ENCODE measurements around the gene RNF8. TPM values are rescaled to one million over a fixed set of nuclear protein-coding genes. Genes with fewer than 3 reads are reported as not detected.
A peak's percentile ranks its signal among the peaks of the same experiment; 100 is the strongest.

RNF8 gene
- total and polyA plus RNA-seq, 2 experiments from 2014 or later = 30.6 to 30.8 TPM

DNA sequence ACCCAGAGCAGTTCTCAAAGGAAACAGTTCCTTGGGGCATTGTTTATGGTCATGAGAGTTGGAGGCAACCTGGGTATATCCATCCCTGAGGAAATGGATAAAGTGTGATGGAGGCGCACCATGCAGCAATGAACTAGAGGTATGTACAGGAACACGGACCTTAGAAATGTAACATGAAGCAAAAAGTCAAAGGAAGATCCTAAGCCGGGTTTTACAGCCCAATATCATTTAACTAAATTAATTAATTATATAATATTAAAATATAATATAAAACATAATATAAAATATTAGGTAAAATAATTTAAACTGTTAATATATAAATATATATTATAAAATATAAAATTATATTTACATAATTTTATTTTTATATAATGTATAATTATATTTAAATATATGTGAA lies 44.1 kb upstream of the RNF8 start:
- 76% methylated on average over 3 of the region's 3 CpGs for WGBS (ENCODE audit: low lambda C conversion rate, missing lambda C conversion rate)
- no peaks in the 10 kb centered on the region for H3K79me2 ChIP-seq
- H3K27ac ChIP-seq = no peak overlapping the region
- H3K4me2 ChIP-seq = no peak overlapping the region
- H2AFZ ChIP-seq = no peak overlapping the region
- H3K27me3 ChIP-seq = no peaks in the 10 kb centered on the region
- H3K4me3 ChIP-seq = no peak overlapping the region
- no peaks in the 10 kb centered on the region for H3K9me3 ChIP-seq (ENCODE audit: low read depth)
- TF ChIP-seq, protein P1, sequence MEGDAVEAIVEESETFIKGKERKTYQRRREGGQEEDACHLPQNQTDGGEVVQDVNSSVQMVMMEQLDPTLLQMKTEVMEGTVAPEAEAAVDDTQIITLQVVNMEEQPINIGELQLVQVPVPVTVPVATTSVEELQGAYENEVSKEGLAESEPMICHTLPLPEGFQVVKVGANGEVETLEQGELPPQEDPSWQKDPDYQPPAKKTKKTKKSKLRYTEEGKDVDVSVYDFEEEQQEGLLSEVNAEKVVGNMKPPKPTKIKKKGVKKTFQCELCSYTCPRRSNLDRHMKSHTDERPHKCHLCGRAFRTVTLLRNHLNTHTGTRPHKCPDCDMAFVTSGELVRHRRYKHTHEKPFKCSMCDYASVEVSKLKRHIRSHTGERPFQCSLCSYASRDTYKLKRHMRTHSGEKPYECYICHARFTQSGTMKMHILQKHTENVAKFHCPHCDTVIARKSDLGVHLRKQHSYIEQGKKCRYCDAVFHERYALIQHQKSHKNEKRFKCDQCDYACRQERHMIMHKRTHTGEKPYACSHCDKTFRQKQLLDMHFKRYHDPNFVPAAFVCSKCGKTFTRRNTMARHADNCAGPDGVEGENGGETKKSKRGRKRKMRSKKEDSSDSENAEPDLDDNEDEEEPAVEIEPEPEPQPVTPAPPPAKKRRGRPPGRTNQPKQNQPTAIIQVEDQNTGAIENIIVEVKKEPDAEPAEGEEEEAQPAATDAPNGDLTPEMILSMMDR (IDR thresholded peaks at IDR 0.05; ENCODE audit: poor library complexity) = no peak
- TF ChIP-seq EZH2 (IDR thresholded peaks at IDR 0.05; ENCODE audit: borderline replicate concordance) (no peak), EZH2phosphoT487 (IDR thresholded peaks at IDR 0.05; ENCODE audit: low read depth, severe bottlenecking, unreplicated experiment) (no peak)
- H3K9me2 ChIP-seq (replicated peaks; ENCODE audit: insufficient read depth) = no peaks in the 10 kb centered on the region
- no peaks in the 10 kb centered on the region for H4K20me1 ChIP-seq (ENCODE audit: insufficient read depth, poor library complexity, severe bottlenecking)
- no peak for DNase-seq (ENCODE audit: low spot score)
- no peaks in the 10 kb centered on the region for H3K36me3 ChIP-seq (replicated peaks; ENCODE audit: insufficient read depth, low read depth)
- H3K4me1 ChIP-seq (ENCODE audit: insufficient read depth) = peaks cover 23% of the 10 kb centered on the region

GRCh38 chr6:37310966-37311365 lies 42.8 kb upstream of the RNF8 start:
- H3K4me3 ChIP-seq = no peak overlapping the region
- H3K9me2 ChIP-seq (replicated peaks; ENCODE audit: insufficient read depth) = no peaks in the 10 kb centered on the region
- H3K79me2 ChIP-seq = no peaks in the 10 kb centered on the region
- no peak overlapping the region for H2AFZ ChIP-seq
- peaks cover 23% of the 10 kb centered on the region for H3K4me1 ChIP-seq (ENCODE audit: insufficient read depth)
- TF ChIP-seq, protein P1 (IDR thresholded peaks at IDR 0.05; ENCODE audit: poor library complexity) = no peak
- no peak for TF ChIP-seq EZH2phosphoT487 (IDR thresholded peaks at IDR 0.05; ENCODE audit: low read depth, severe bottlenecking, unreplicated experiment)
- 78% methylated on average over 3 of the region's 3 CpGs for WGBS (ENCODE audit: low lambda C conversion rate, missing lambda C conversion rate)
- H3K9me3 ChIP-seq (ENCODE audit: low read depth) = no peaks in the 10 kb centered on the region
- H3K36me3 ChIP-seq (replicated peaks; ENCODE audit: insufficient read depth, low read depth) = no peaks in the 10 kb centered on the region
- H4K20me1 ChIP-seq (ENCODE audit: insufficient read depth, poor library complexity, severe bottlenecking) = no peaks in the 10 kb centered on the region
- no peaks in the 10 kb centered on the region for H3K27me3 ChIP-seq
- H3K4me2 ChIP-seq = no peak overlapping the region
- no peak for DNase-seq (ENCODE audit: low spot score)
- H3K27ac ChIP-seq = no peak overlapping the region

DNA sequence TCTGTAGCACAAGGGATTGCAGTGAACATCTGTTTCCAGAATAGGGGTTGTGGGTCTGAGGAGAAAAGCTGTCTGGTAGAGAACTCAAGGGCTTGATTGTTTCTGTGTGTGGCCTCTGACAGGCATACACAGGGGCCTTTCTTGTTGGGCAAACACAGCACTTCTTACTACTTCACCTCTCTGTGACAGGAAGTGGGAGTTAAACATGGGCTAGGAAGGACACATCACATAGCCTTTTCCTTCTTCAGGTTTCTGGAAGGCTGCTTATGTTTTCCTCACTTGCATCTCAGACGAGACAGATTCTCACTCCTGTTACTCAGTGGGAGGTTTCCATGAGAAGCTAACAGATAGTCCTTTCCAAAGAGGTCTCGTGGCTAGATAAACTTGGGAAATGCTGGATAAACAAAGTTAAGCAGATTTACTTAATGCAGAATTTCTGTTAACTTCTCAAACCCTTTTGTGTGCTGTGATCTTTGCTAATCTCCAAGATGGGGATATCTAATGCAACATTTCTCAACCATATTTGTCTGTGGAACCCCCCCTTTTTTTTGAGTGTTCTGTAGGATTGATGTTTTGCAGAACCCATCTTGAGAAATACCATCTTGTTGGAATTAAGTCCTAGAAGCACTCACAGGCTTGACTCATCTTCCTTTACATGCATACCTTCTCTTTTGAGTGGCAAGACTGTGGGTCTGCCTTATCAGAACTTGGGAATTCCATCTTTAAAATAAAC lies 41.9 kb upstream of the RNF8 start:
- H2AFZ ChIP-seq = no peak overlapping the region

GRCh38 chr6:37313723-37314486 lies 39.9 kb upstream of the RNF8 start:
- H3K4me3 ChIP-seq = no peak overlapping the region
- peak overlapping the region; percentile 56 for H3K27ac ChIP-seq
- no peak for DNase-seq (ENCODE audit: low spot score)
- H3K36me3 ChIP-seq (replicated peaks; ENCODE audit: insufficient read depth, low read depth) = no peaks in the 10 kb centered on the region
- no peak overlapping the region for H3K4me2 ChIP-seq
- no peaks in the 10 kb centered on the region for H3K9me3 ChIP-seq (ENCODE audit: low read depth)
- H3K27me3 ChIP-seq = no peaks in the 10 kb centered on the region
- H4K20me1 ChIP-seq (ENCODE audit: insufficient read depth, poor library complexity, severe bottlenecking) = no peaks in the 10 kb centered on the region
- no peak overlapping the region for H2AFZ ChIP-seq
- H3K4me1 ChIP-seq (ENCODE audit: insufficient read depth) = peaks cover 17% of the 10 kb centered on the region
- no peak for TF ChIP-seq EZH2phosphoT487 (IDR thresholded peaks at IDR 0.05; ENCODE audit: low read depth, severe bottlenecking, unreplicated experiment)
- TF ChIP-seq, protein P1 (IDR thresholded peaks at IDR 0.05; ENCODE audit: poor library complexity) = no peak
- WGBS (ENCODE audit: low lambda C conversion rate, missing lambda C conversion rate) = 97% methylated on average over 13 of the region's 13 CpGs
- H3K79me2 ChIP-seq = no peaks in the 10 kb centered on the region
- H3K9me2 ChIP-seq (replicated peaks; ENCODE audit: insufficient read depth) = no peaks in the 10 kb centered on the region

More for the DNA sequence above, 41.9 kb upstream of the RNF8 start:
- Histone ChIP-seq H3K27me3 (no peaks in the 10 kb centered on the region), H3K4me2 (no peak overlapping the region), H3K4me3 (no peak overlapping the region), H3K9me2 (replicated peaks; ENCODE audit: insufficient read depth) (no peaks in the 10 kb centered on the region), H4K20me1 (ENCODE audit: insufficient read depth, poor library complexity, severe bottlenecking) (no peaks in the 10 kb centered on the region), H3K9me3 (ENCODE audit: low read depth) (no peaks in the 10 kb centered on the region), H3K79me2 (no peaks in the 10 kb centered on the region), H3K4me1 (ENCODE audit: insufficient read depth) (peaks cover 23% of the 10 kb centered on the region), H3K27ac (peak overlapping the region; percentile 63), H3K36me3 (replicated peaks; ENCODE audit: insufficient read depth, low read depth) (no peaks in the 10 kb centered on the region)
- DNase-seq (ENCODE audit: low spot score) = peak; percentile 29
- no peak for TF ChIP-seq EZH2phosphoT487 (IDR thresholded peaks at IDR 0.05; ENCODE audit: low read depth, severe bottlenecking, unreplicated experiment)
- 55% methylated on average over 2 of the region's 2 CpGs for WGBS (ENCODE audit: low lambda C conversion rate, missing lambda C conversion rate)

All from hepatocyte (in vitro differentiated cells).